Activated naive CD8-positive, alpha-beta T cell treated with anti-CD3 and anti-CD28 coated beads for 36 hours (primary cell): ENCODE results near the gene AMBP. TPM values are rescaled to one million over a fixed set of nuclear protein-coding genes. Genes with fewer than 3 reads are reported as not detected.
A peak's percentile ranks its signal among the peaks of the same experiment; 100 is the strongest.

ENCODE experiments used
- DNase-seq: peaks from one replicate; pipeline ENCODE4 v3.0.0; 2021
- H3K27ac Mint-ChIP-seq: one replicate; pipeline ENCODE4 v1.8.0; 2022; ENCODE audit warnings: mild to moderate bottlenecking, moderate library complexity, mixed read lengths
- H3K27me3 Mint-ChIP-seq: one replicate; pipeline ENCODE4 v1.8.0; 2022; ENCODE audit warnings: mild to moderate bottlenecking, mixed read lengths
- H3K36me3 Mint-ChIP-seq: one replicate; pipeline ENCODE4 v1.8.0; 2021; ENCODE audit warnings: mild to moderate bottlenecking, mixed read lengths
- H3K4me1 Mint-ChIP-seq: one replicate; pipeline ENCODE4 v1.8.0; 2021; ENCODE audit warnings: mixed read lengths
- H3K4me3 Mint-ChIP-seq: one replicate; pipeline ENCODE4 v1.8.0; 2022; ENCODE audit warnings: mild to moderate bottlenecking, moderate library complexity, mixed read lengths
- H3K9me3 Mint-ChIP-seq: one replicate; pipeline ENCODE4 v1.8.0; 2022; ENCODE audit warnings: mixed read lengths
- total RNA-seq, 2 experiments: library from RNA; stranded (reverse); gene quantifications; one replicate each; pipeline ENCODE4 v1.2.3, GENCODE V29; 2021

AMBP gene
- total RNA-seq, 2 experiments from 2014 or later: not detected

DNA sequence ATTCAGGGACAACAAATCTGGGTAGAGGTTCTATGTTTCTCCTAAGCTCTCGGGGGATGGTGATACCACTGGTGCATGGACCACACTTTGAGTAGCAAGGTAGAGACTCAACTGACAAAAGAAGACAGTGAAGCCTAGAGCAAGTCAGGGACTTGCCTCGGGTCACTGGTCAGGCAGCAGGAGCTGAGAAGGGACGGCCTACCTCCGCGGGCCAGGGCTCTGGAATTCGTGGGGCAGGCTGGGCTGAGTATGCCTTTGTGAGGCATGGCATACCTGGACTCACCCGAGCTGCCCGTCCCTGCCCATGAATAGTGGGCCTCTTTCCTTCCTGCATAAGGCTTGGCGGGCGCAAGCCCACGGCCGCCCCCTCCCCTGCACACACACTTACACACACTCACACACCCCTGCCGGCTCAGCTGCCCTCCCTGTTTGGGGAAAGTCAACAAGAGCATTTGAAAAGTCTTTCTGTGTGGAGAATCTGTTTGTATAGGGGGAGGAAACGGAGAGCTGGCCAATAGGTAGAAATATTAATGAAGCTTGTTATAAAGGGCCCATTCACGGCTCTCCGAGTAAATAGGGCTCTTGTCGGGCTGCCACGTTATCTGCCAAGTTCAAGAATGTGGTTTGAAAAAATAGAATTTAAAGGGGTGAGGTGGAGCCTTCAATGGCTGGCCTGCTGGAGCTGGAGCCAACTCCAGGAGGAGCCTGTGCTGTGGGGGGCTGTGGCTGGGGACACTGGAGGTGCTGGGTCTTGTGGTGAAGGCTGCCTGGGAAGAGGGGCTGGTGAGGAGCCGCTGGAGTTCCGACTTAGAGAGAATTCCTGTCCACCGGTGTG, 40.1 kb upstream of the AMBP start:
- Mint-ChIP-seq H3K4me1 (no peaks in the 10 kb centered on the region), H3K36me3 (no peaks in the 10 kb centered on the region), H3K27ac (no peak overlapping the region), H3K27me3 (peaks cover 24% of the 10 kb centered on the region), H3K9me3 (no peaks in the 10 kb centered on the region), H3K4me3 (no peak overlapping the region)
- DNase-seq: no peak

DNA sequence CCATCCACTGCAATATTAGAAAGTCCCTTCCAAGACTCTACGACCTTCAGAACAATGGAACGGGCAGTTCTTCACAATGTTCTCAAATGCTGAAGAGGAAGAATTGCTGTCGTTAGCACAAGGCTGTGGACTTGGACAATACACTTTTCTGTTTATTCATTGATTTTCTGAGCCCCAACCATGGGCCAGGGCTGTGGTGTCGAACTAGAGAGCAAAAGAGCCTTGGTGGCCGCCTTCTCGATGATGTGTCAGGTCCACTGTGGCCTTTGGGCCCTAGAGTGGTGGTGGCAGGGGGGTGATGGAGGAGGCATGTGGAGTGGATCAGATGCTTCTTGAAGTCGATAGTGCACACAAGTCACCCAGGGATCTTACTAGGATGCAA, 39.5 kb upstream of the AMBP start:
- H3K27me3 Mint-ChIP-seq: peaks cover 30% of the 10 kb centered on the region
- no peaks in the 10 kb centered on the region for H3K9me3 Mint-ChIP-seq
- no peak overlapping the region for H3K27ac Mint-ChIP-seq
- H3K4me1 Mint-ChIP-seq: no peaks in the 10 kb centered on the region
- H3K4me3 Mint-ChIP-seq: no peak overlapping the region
- no peaks in the 10 kb centered on the region for H3K36me3 Mint-ChIP-seq
- no peak for DNase-seq

DNA sequence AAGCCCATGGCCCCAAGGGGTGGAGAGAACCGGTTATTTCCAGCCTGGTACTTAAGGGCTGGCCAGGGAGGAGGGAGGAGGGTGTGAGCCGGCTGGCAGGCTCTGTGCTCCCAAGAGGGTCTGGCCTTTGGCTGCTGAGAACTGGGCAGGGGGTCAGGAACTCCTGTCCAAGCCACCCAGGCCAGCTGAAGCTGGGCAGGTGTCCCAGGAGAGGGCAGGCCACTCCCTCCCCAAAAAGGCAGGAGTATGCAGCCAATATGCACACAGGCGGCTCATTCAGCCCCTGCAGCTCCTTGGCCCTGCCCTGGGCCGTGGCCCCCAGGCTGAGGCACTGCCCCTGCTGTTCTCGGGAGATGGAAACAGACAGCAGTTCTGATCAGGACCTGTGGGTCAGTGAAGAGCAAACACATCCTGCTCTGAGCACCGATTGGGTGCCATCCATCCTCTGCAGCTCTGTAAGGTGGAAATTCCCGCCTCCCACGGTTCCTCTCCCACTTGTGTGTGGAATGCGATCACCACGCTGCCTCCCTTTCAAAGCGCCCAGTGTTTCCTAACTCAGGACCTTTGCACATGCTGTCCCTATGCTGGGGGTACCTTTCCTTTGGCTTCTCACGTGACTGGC, 38.1 kb upstream of the AMBP start:
- no peaks in the 10 kb centered on the region for H3K9me3 Mint-ChIP-seq
- no peaks in the 10 kb centered on the region for H3K36me3 Mint-ChIP-seq
- no peak overlapping the region for H3K4me3 Mint-ChIP-seq
- peaks cover 30% of the 10 kb centered on the region for H3K27me3 Mint-ChIP-seq
- DNase-seq: no peak
- no peaks in the 10 kb centered on the region for H3K4me1 Mint-ChIP-seq
- no peak overlapping the region for H3K27ac Mint-ChIP-seq

DNA sequence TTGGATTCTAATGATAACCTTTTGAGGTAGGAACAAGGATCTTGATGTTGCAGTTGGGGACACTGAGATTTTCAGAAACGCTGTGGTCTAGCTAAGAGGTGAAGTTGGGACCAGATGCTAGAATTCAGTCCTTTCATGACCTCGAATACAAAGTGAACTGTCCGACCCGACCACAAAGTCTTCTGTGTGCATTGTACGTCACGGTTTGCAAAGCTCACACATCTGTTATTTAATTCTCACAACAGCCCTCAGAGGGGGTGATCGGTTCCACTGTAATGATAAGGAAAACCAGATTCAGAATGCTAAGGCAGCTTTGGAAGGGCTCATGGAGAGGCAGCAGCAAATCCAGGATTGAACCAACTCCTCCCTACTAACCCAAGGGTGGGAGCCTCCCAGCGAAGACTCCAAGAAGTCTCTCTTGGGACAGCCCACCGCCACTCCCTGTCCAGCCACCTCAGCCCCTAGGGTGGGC, 37.6 kb upstream of the AMBP start:
- no peak overlapping the region for H3K27ac Mint-ChIP-seq
- DNase-seq: no peak
- H3K36me3 Mint-ChIP-seq: no peaks in the 10 kb centered on the region
- H3K4me1 Mint-ChIP-seq: no peaks in the 10 kb centered on the region
- no peak overlapping the region for H3K4me3 Mint-ChIP-seq
- H3K9me3 Mint-ChIP-seq: no peaks in the 10 kb centered on the region
- peaks cover 30% of the 10 kb centered on the region for H3K27me3 Mint-ChIP-seq

DNA sequence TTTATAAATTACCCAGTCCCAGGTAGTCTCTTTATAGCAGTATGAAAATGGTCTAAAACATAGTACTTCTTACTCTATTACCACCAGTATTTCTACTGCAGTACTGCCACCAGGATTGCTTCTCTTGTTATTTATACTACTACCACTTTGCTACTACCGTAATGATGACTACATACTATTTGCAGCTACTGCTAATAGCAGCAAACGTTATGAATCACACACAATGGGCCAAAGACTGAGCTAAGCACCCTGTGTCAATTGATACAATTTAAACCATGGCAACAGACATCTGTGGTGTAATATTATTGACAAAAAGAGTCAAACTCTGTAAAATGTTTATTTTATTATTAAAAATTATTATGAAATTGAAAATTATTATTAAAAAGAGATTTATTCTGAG, 36.3 kb upstream of the AMBP start:
- Mint-ChIP-seq H3K36me3 (no peaks in the 10 kb centered on the region), H3K4me1 (no peaks in the 10 kb centered on the region), H3K4me3 (no peak overlapping the region), H3K9me3 (no peaks in the 10 kb centered on the region), H3K27me3 (peaks cover 30% of the 10 kb centered on the region), H3K27ac (no peak overlapping the region)
- DNase-seq: no peak

DNA sequence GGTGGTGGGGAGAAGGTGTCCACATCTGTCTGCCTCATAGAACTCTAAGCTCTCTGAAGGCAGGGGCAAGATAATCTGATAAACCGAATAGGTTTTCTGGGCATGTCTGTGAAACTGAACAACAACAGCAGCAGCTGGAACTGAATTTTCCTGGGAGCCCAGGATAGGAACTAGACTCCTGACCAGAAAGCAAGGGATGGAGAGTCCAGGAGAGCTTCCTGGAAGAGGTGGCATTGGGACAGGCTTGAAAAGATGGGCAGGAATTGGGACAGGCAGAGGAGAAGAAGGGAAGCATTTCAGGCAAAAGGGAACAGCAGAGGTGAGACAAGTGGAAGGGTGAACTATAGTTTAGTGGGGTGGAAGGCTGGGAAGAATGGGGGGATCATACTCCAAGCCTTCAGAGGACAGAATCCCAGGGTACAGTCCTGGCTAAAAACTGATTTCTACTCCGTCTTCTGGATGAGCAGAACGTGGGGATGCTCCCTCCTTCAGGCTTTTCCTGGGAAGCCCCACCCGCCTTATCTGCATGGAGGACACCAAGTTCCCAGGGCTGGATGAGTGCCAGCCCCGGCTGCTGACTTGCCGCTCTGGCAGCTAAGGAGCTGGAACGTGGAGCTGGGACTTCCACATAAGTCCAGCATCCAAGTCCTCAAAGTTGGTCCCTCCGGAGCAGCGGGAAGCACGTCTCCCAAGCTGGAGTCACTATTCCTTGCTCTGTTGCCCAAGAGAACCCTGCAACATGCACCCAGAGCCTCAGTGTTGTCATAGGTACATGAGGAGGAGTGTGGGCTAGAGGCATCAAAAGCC, 34.9 kb upstream of the AMBP start:
- peaks cover 26% of the 10 kb centered on the region for H3K27me3 Mint-ChIP-seq
- no peak for DNase-seq
- H3K4me3 Mint-ChIP-seq: no peak overlapping the region
- H3K4me1 Mint-ChIP-seq: no peaks in the 10 kb centered on the region
- no peaks in the 10 kb centered on the region for H3K36me3 Mint-ChIP-seq
- H3K27ac Mint-ChIP-seq: no peak overlapping the region
- no peaks in the 10 kb centered on the region for H3K9me3 Mint-ChIP-seq

DNA sequence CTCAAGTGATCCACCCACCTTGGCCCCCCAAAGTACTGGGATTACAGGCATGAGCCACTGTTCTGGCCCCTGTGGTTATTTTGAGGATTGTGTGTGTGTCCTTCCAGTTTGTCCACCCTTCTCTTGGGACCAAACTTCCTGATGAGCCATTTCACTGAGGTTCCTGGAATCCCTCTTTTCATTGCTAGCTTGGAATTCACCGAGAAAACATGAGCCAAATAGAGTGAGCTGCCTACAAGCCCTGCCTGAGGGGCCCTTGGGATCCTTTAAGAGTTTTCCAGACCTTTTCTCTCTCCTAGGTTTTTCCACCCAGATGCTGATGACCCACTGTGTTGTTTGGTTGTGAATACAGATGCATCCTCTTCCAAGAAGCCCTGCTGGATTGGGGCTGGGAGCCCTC, 34.2 kb upstream of the AMBP start:
- H3K9me3 Mint-ChIP-seq: no peaks in the 10 kb centered on the region
- H3K27ac Mint-ChIP-seq: no peak overlapping the region
- H3K4me3 Mint-ChIP-seq: no peak overlapping the region
- DNase-seq: no peak
- H3K27me3 Mint-ChIP-seq: peaks cover 21% of the 10 kb centered on the region
- H3K36me3 Mint-ChIP-seq: no peaks in the 10 kb centered on the region
- H3K4me1 Mint-ChIP-seq: no peaks in the 10 kb centered on the region

DNA sequence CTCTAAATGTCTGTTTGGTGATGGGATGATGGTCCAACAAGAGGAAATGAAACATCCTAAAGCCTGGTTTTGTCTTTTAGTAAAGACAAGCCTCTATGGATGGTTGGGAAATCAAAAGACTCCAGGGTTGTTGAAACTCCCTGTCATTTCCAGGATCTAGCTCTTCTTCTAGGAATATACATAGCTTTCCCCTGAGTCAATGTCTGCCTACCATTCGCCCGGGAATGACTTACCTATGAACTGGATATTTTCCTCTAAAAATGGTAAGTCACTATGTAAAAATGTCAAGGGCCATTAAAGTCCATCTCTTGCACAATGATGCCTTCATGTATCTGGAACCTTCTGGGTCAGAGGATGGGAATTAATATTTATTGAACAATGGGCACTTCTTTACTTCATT, 32.1 kb upstream of the AMBP start:
- Mint-ChIP-seq H3K36me3 (no peaks in the 10 kb centered on the region), H3K4me3 (no peak overlapping the region), H3K4me1 (no peaks in the 10 kb centered on the region), H3K27me3 (peaks cover 17% of the 10 kb centered on the region), H3K27ac (no peak overlapping the region), H3K9me3 (no peaks in the 10 kb centered on the region)
- no peak for DNase-seq

DNA sequence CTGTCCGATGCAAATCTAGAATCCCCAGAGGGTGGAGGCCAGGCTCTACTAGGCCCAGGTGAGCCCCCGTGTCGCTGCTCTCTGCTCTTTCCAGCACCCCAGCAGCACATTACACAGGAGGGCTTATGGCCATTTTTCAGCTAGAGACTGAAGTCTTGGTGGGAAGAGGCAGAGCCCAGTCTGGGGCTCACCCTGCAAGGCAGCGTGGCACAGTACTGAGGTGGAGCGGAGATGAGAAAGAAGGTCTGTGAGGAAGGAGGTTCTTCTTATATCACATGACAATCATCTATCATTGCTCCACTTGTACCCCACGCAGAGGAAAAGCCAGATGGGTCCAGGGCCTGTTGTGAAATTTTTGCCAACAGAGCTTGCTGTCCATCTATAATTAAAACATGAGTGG, 31.0 kb upstream of the AMBP start:
- H3K4me1 Mint-ChIP-seq: no peaks in the 10 kb centered on the region
- DNase-seq: no peak
- no peak overlapping the region for H3K27ac Mint-ChIP-seq
- H3K9me3 Mint-ChIP-seq: no peaks in the 10 kb centered on the region
- peaks cover 16% of the 10 kb centered on the region for H3K27me3 Mint-ChIP-seq
- no peak overlapping the region for H3K4me3 Mint-ChIP-seq
- H3K36me3 Mint-ChIP-seq: no peaks in the 10 kb centered on the region

DNA sequence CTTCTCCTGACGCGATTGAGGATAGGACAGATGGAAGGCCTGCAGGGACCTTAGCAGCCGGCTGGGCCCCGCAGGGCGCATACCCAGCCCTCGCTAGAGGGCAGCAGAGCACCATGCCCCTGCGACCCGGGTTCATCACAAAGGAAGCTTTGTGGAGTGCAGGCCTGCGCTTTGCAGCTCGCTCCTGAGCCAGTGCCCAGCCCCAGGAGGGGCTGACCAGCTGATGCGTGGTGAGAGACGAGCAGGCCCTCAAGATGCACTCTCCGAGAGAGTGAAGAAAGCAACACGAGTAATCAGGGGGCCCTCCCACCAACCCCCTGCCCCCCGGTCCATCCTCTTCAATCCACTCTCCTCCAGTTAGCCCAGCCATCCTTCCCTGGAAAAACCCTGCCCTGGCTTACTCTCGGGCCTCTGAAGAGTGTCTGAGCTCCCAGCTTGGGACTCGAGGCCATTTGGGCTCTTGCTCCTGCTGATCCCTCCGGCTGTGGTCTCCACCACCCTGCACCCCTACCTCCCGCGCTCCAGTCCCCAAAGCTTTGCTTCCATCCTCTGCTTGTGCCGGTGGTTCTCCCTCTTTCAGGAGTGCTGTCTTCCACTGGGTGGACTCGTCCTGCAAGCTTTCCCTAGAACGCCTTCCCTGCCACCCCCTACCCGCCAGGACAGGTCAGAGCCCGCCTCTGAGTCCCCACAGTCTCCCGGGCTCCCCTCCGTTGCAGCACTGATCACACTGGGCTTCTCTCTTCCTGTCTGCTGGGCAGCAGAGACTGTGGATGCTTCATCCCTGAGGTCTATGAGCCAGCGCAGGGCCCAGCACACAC, 30.1 kb upstream of the AMBP start:
- peaks cover 10% of the 10 kb centered on the region for H3K27me3 Mint-ChIP-seq
- H3K4me1 Mint-ChIP-seq: no peaks in the 10 kb centered on the region
- H3K4me3 Mint-ChIP-seq: no peak overlapping the region
- peak; percentile 69 for DNase-seq
- H3K36me3 Mint-ChIP-seq: no peaks in the 10 kb centered on the region
- no peaks in the 10 kb centered on the region for H3K9me3 Mint-ChIP-seq
- H3K27ac Mint-ChIP-seq: no peak overlapping the region

DNA sequence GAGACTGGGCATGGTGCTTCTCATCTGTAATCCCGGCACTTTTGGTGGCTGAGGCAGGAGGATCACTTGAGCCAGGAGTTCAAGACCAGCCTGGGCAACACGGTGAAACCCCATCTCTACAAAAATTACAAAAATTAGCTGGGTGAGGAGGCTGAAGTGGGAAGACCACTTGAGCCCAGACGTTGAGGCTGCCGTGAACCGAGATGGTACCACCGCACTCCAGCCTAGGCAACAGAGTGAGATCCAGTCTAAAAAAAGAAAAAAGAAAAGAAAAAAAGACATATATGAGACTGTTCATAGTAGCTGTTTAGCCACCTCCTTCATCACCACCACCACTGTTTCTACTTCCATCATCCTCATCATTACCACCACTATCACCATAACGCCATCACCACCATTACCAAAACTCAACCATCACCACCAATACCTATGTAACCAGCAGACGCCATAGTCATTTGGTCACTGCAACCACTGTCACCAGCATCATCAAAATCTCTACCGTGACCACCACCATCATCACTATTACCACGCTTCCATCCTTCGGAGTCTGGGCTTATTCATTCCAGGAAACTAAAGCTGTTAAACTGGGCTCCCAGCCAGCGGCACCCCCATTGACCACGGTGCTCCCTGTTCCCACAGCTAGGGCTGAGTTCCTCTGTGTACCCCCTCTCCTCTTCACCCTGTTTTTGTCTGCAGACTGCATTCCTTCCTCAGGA, 29.3 kb upstream of the AMBP start:
- no peaks in the 10 kb centered on the region for H3K36me3 Mint-ChIP-seq
- H3K27me3 Mint-ChIP-seq: peaks cover 9% of the 10 kb centered on the region
- no peak overlapping the region for H3K4me3 Mint-ChIP-seq
- H3K9me3 Mint-ChIP-seq: peaks cover 3% of the 10 kb centered on the region
- no peak overlapping the region for H3K27ac Mint-ChIP-seq
- no peaks in the 10 kb centered on the region for H3K4me1 Mint-ChIP-seq
- DNase-seq: no peak

DNA sequence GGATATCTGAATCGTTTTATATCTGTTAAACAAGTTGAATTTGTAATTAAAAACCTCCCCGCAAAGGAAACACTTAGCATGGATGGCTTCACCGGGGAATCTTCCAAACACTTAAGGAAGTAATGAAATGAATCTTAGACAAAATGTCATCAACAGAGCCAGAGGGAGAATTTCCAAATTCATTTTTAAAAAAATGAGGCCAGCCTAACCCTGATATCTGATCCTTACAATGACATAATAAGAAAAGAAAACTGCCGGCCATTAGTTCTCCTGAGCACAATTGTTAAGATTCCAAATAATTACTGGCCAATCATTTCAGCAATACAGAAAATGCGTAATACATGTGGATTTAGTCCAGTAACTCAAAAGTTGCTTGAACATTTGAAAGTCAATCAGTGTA, 27.1 kb upstream of the AMBP start:
- Mint-ChIP-seq H3K9me3 (peaks cover 7% of the 10 kb centered on the region), H3K27ac (no peak overlapping the region), H3K4me1 (no peaks in the 10 kb centered on the region), H3K27me3 (peaks cover 13% of the 10 kb centered on the region), H3K4me3 (no peak overlapping the region), H3K36me3 (no peaks in the 10 kb centered on the region)
- no peak for DNase-seq

DNA sequence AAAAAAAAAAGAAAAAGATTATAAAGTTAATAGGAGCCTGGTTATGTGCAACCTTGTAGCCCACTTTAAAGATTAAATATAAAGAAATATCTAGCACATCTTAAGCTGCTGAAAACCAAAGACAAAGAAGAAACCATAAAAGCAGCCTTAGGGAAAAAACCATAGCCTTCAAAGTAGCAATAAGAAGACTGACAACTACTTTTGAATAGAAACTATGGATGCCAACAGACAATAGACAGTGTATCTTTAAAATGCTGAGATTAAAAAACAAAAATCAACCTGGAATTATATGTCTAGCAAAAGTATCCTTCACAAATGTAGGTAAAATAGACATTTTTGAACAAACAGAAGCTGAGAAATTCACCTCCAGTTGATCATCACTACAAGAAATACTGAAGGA, 24.4 kb upstream of the AMBP start:
- no peak for DNase-seq
- no peak overlapping the region for H3K4me3 Mint-ChIP-seq
- H3K4me1 Mint-ChIP-seq: peaks cover 2% of the 10 kb centered on the region
- peaks cover 26% of the 10 kb centered on the region for H3K27me3 Mint-ChIP-seq
- H3K36me3 Mint-ChIP-seq: no peaks in the 10 kb centered on the region
- H3K27ac Mint-ChIP-seq: no peak overlapping the region
- peaks cover 7% of the 10 kb centered on the region for H3K9me3 Mint-ChIP-seq

DNA sequence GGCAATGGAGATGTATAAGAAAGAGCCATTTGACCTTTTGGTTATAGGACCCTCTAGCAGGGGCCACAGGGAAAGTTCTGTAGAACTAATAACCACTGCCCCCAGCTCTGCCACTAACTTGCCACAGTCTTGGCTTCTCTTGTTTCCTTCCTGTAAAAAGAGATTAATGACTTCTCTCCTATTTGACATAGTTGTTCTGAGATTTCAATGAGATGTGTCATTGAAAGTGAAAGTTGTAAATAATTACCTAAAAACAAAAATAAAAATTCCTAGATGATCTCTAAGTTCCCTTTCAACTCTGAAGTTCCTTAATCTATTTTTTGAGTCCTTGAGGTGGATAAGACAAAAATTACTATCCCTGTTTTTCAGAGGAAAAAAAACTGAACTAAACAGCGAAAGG, 22.4 kb upstream of the AMBP start:
- Mint-ChIP-seq H3K36me3 (no peaks in the 10 kb centered on the region), H3K27me3 (peaks cover 45% of the 10 kb centered on the region), H3K4me3 (no peak overlapping the region), H3K27ac (no peak overlapping the region), H3K4me1 (peaks cover 6% of the 10 kb centered on the region), H3K9me3 (peaks cover 7% of the 10 kb centered on the region)
- DNase-seq: no peak
